ENCODE data around the gene CDH16.
A peak's percentile ranks its signal among the peaks of the same experiment; 100 is the strongest.
"Not testable (repeated sequence)": the region's sequence is repeated elsewhere in the genome, so short reads cannot be mapped to it uniquely, and the experiment has no call there.

The CDH16 gene

DNA sequence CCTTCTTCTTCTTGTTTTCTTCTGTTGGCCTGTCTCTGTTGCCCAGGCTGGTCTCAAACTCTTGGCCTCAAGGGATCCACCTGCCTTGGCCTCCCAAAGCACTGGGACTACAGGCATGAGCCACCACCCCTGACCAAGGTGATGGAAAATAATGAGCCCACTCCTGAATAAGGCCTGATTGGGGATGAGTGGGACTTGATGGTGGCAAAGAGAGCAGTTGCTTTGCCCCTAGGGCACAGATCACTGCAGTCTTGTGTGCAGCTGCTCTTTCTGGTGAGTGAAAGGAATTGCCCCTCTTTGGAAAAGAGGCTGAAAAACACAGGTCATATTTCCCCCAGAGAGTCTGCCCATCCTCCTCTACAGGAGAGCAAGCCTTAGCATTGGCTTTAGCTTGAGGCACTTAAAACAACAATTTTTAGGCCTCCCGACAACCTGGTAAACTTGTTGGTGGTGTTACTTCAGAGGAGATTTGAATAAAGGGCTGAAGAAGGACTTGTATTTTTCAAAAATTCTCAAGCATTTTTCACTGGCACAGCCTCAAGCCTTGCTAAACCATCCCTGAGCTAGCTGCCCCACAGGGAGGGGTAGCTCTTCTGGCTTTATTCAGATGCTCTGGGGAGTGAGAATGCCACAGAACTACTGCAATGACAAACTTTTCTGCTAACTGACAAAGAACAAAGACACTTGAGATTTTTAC lies 44.5 kb downstream of the CDH16 start:
- no peak for DNase-seq (ENCODE audit: low read depth in 2 of 2, low spot score in 1 of 2)

DNA sequence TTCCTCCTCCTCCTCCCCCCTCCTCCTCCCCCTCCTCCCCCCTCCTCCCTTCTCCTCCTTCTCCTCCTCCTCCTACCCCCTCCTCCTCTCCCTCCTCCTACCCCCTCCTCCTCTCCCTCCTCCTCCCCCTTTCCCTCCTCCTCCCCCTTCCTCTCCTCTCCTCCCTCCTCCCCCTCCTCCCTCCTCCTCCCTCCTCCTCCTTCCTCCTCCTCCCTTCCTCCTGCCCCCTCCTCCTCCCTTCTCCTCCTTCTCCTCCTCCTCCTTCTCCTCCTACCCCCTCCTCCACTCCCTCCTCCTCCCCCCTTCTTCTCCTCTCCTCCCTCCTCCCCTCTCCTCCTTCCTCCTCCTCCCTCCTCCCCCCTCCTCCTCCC lies 45.0 kb downstream of the CDH16 start:
- DNase-seq (ENCODE audit: low read depth in 2 of 2, low spot score in 1 of 2), result no peak

- DNase-seq (ENCODE audit: low read depth in 2 of 2, low spot score in 1 of 2), result peak; percentile 77 to 78
These were observed 45.6 kb downstream of the CDH16 start for GRCh38 chr16:66872943-66873684.

- DNase-seq (ENCODE audit: low read depth in 2 of 2, low spot score in 1 of 2), result no peak
These were observed 46.1 kb downstream of the CDH16 start for GRCh38 chr16:66872559-66872942.

DNA sequence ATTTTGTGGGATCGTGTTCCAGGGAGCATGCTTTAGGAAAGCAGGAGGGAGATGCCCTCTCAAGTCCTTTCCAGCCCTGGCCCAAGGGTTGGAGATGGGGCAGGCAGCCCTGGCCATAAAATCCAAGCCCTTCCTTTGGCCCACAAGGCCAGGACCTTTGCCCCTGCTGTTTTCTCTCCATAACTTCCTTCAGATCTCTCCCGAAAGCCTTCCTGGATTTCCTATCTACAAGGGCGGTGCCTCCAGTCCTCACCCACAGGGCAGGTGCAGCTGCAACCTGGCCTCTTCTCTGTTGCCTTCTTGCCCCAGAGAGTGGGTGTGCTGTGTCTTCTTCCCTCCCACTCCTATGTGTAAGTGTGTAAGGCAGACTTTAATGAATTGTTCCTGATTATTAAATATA lies 46.8 kb downstream of the CDH16 start:
- DNase-seq (ENCODE audit: low read depth in 2 of 2, low spot score in 1 of 2), result no peak

- DNase-seq (ENCODE audit: low read depth in 2 of 2, low spot score in 1 of 2), result not testable (repeated sequence)
These were observed 47.3 kb downstream of the CDH16 start for GRCh38 chr16:66871363-66871762.

- no peak for DNase-seq (ENCODE audit: low read depth in 2 of 2, low spot score in 1 of 2)
These were observed 49.3 kb downstream of the CDH16 start for GRCh38 chr16:66869424-66869823.

- no peak for DNase-seq (ENCODE audit: low read depth in 2 of 2, low spot score in 1 of 2)
These were observed 55.0 kb downstream of the CDH16 start for GRCh38 chr16:66863707-66864106.

- no peak for DNase-seq (ENCODE audit: low read depth in 2 of 2, low spot score in 1 of 2)
These were observed 56.6 kb downstream of the CDH16 start for GRCh38 chr16:66862023-66862520.

- DNase-seq (ENCODE audit: low read depth in 2 of 2, low spot score in 1 of 2), result no peak
These were observed 59.2 kb downstream of the CDH16 start for GRCh38 chr16:66859397-66860068.

DNA sequence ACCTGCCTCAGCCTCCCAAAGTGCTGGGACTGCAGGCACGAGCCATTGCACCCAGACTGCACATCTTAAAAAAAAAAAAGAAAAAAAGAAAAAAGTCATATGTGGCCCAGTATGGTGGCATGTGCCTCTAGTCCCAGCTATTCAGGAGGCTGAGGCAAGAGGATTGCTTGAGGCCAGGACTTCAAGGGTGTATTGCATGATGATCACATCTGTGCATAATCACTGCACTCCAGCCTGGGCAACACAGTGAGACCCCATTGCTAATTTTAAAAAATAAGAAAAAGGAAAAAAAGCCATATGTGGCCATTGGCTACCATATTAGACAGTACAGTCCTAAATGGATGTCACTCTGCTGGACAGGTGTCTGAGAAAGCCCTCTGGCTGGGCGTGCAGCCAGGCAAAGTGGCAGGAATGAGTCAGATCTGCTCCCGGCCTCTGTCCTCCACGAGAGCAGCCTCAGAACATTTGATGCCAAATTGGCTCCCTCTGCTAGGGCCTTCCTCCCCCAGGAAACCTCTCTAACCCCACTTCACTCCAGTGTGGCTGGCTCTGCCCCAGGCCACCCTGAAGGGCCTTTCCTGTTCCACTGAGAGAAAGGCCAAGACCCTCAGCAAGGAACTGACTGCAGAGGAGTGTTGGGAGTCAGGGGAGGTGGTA lies 59.8 kb downstream of the CDH16 start:
- DNase-seq (ENCODE audit: low read depth in 2 of 2, low spot score in 1 of 2), result no peak

All from stimulated activated CD8-positive, alpha-beta memory T cell treated with anti-CD3 and anti-CD28 coated beads, Interleukin-4, amount 100 ng/mL, for 1 hour (primary cell).